Endometrium (tissue), 2 donors: ENCODE measurements around the gene MSL2.
"Not testable (repeated sequence)": the region's sequence is repeated elsewhere in the genome, so short reads cannot be mapped to it uniquely, and the experiment has no call there.

ENCODE experiments used
- FAIRE-seq: peaks from 2 replicates; lab custom pipeline; 2012; peaks lifted over from hg19 to GRCh38; lab: Jason Lieb, UNC
- donor health status: control.
- donor health status: control.

Gene MSL2

GRCh38 chr3:136196064-136196400 is at the start of gene MSL2:
MSL2 (minus strand) TSS chr3:136196335; CDS start chr3:136195113, 1,222 bp downstream.
- FAIRE-seq, result no peak

- no peak for FAIRE-seq
Observed at GRCh38 chr3:136245691-136246090, 49.6 kb upstream of the MSL2 start.

- peak; percentile 70 for FAIRE-seq
Observed at GRCh38 chr3:136239094-136239493, 43.0 kb upstream of the MSL2 start.

GRCh38 chr3:136237961-136238649 is 42.0 kb upstream of the MSL2 start:
- FAIRE-seq, result no peak

- no peak for FAIRE-seq
Observed at GRCh38 chr3:136237103-136237502, 41.0 kb upstream of the MSL2 start.

GRCh38 chr3:136236109-136236508 is 40.0 kb upstream of the MSL2 start:
- FAIRE-seq, result no peak

GRCh38 chr3:136235545-136235944 is 39.4 kb upstream of the MSL2 start:
- FAIRE-seq, result no peak

- no peak for FAIRE-seq
Observed at GRCh38 chr3:136232413-136232812, 36.3 kb upstream of the MSL2 start.

- FAIRE-seq, result not testable (repeated sequence)
Observed at GRCh38 chr3:136222746-136223145, 26.6 kb upstream of the MSL2 start.

GRCh38 chr3:136211547-136211946 is 15.4 kb upstream of the MSL2 start:
- FAIRE-seq, result no peak

GRCh38 chr3:136209921-136210320 is 13.8 kb upstream of the MSL2 start:
- FAIRE-seq, result no peak

- no peak for FAIRE-seq
Observed at GRCh38 chr3:136207489-136208115, 11.5 kb upstream of the MSL2 start.

- not testable (repeated sequence) for FAIRE-seq
Observed at GRCh38 chr3:136199219-136199618, 3.1 kb upstream of the MSL2 start.

- not testable (repeated sequence) for FAIRE-seq
Observed at GRCh38 chr3:136198462-136199078, 2.4 kb upstream of the MSL2 start.

GRCh38 chr3:136197159-136197793 is 1.1 kb upstream of the MSL2 start:
- no peak for FAIRE-seq

- peak; percentile 66 for FAIRE-seq
Observed at GRCh38 chr3:136196401-136197158, 445 bp upstream of the MSL2 start.

- FAIRE-seq, result no peak
Observed at GRCh38 chr3:136195258-136196063, 674 bp downstream of the MSL2 start.

GRCh38 chr3:136194409-136195257 is 1.5 kb downstream of the MSL2 start:
- no peak for FAIRE-seq

- no peak for FAIRE-seq
Observed at GRCh38 chr3:136193278-136194054, 2.7 kb downstream of the MSL2 start.

GRCh38 chr3:136192831-136193230 is 3.3 kb downstream of the MSL2 start:
- FAIRE-seq, result no peak
